ENCODE measurements around the gene MRPL10.

Gene MRPL10

DNA sequence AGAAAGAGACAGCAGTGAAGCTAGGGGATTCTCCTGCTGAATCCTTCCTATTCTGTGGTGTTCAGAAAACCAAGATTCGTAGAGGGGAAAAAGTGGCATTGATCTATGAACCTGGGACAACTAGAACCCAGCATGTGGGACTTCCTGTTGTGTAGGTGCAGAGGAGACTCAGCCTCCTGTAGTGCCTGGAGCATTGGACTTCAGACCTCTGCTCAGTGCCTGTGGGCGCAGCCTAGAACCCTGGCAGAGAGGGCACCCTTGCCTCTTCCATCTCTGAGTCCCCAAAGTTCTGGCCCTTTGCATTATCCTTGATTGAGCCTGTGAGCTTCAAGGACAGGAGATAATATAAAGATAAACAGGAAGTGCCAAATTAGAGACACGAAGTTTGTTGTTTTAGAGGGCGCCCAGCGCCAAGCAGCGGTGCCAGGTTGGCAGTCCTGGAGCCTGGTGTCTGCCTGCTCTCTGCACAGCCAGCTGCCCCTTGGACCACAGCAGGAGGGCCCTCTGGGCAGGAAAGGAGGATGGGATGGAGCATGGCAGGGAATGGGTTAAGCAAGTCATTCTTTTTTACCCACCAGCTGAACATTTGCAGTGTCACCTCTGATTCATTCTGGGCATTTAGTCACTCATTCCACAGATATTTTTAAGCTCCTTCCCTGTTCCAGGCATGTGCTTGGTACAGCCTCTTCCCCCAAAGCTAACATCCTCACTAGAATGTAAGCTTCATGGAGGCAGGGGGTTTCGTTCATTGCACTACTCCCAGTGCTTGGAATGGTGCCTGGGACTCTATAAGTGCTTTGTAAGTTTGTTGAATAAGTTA lies 31.5 kb upstream of the MRPL10 start:
- H3K79me2 ChIP-seq (ENCODE audit: insufficient read depth, low read length), result no peaks in the 10 kb centered on the region
- no peak overlapping the region for H3K4me3 ChIP-seq (ENCODE audit: low read length, poor library complexity, severe bottlenecking)
- no peaks in the 10 kb centered on the region for H3K4me1 ChIP-seq (ENCODE audit: insufficient read depth, low read length, poor library complexity, severe bottlenecking)
- no peaks in the 10 kb centered on the region for H3K9me2 ChIP-seq (replicated peaks; ENCODE audit: low read depth, low read length)
- H4K20me1 ChIP-seq (ENCODE audit: insufficient read depth, low read length, poor library complexity, severe bottlenecking), result no peaks in the 10 kb centered on the region
- no peak for TF ChIP-seq EZH2phosphoT487 (IDR thresholded peaks at IDR 0.05; ENCODE audit: borderline replicate concordance)
- TF ChIP-seq CTCF (conservative IDR thresholded peaks at IDR 0.05; ENCODE audit: low read length), result no peak
- H3K9ac ChIP-seq (ENCODE audit: low read depth, low read length, poor library complexity, severe bottlenecking), result no peak overlapping the region
- no peaks in the 10 kb centered on the region for H3K9me3 ChIP-seq (ENCODE audit: insufficient read depth, low read depth, low read length)
- H3K4me2 ChIP-seq (ENCODE audit: low read depth, low read length, poor library complexity, severe bottlenecking), result no peak overlapping the region
- H3F3A ChIP-seq (ENCODE audit: low read depth), result no peaks in the 10 kb centered on the region
- no peaks in the 10 kb centered on the region for H3K36me3 ChIP-seq (ENCODE audit: insufficient read depth, low read length)
- no peak overlapping the region for H2AFZ ChIP-seq (ENCODE audit: low read length)
- H3K27me3 ChIP-seq (ENCODE audit: insufficient read depth, low read length, poor library complexity, severe bottlenecking), result no peaks in the 10 kb centered on the region

GRCh38 chr17:47860386-47860785 lies 29.0 kb upstream of the MRPL10 start:
- Histone ChIP-seq H3K9me2 (replicated peaks; ENCODE audit: low read depth, low read length) (no peaks in the 10 kb centered on the region), H3K4me1 (ENCODE audit: insufficient read depth, low read length, poor library complexity, severe bottlenecking) (no peaks in the 10 kb centered on the region), H2AFZ (ENCODE audit: low read length) (no peak overlapping the region), H3K79me2 (ENCODE audit: insufficient read depth, low read length) (no peaks in the 10 kb centered on the region), H3K9ac (ENCODE audit: low read depth, low read length, poor library complexity, severe bottlenecking) (no peak overlapping the region), H3K36me3 (ENCODE audit: insufficient read depth, low read length) (no peaks in the 10 kb centered on the region), H3K9me3 (ENCODE audit: insufficient read depth, low read depth, low read length) (no peaks in the 10 kb centered on the region), H3F3A (ENCODE audit: low read depth) (no peaks in the 10 kb centered on the region), H3K4me2 (ENCODE audit: low read depth, low read length, poor library complexity, severe bottlenecking) (no peak overlapping the region), H3K27me3 (ENCODE audit: insufficient read depth, low read length, poor library complexity, severe bottlenecking) (no peaks in the 10 kb centered on the region), H4K20me1 (ENCODE audit: insufficient read depth, low read length, poor library complexity, severe bottlenecking) (no peaks in the 10 kb centered on the region), H3K4me3 (ENCODE audit: low read length, poor library complexity, severe bottlenecking) (no peak overlapping the region)
- no peak for TF ChIP-seq EZH2phosphoT487 (IDR thresholded peaks at IDR 0.05; ENCODE audit: borderline replicate concordance)
- TF ChIP-seq CTCF (conservative IDR thresholded peaks at IDR 0.05; ENCODE audit: low read length), result no peak

GRCh38 chr17:47857551-47858455 lies 26.5 kb upstream of the MRPL10 start:
- no peaks in the 10 kb centered on the region for H3K79me2 ChIP-seq (ENCODE audit: insufficient read depth, low read length)
- H3K9me2 ChIP-seq (replicated peaks; ENCODE audit: low read depth, low read length), result no peaks in the 10 kb centered on the region
- H3K4me3 ChIP-seq (ENCODE audit: low read length, poor library complexity, severe bottlenecking), result no peak overlapping the region
- H2AFZ ChIP-seq (ENCODE audit: low read length), result no peak overlapping the region
- no peaks in the 10 kb centered on the region for H3F3A ChIP-seq (ENCODE audit: low read depth)
- H3K27me3 ChIP-seq (ENCODE audit: insufficient read depth, low read length, poor library complexity, severe bottlenecking), result peaks cover 7% of the 10 kb centered on the region
- TF ChIP-seq CTCF (conservative IDR thresholded peaks at IDR 0.05; ENCODE audit: low read length), result no peak
- TF ChIP-seq EZH2phosphoT487 (IDR thresholded peaks at IDR 0.05; ENCODE audit: borderline replicate concordance), result no peak
- no peak overlapping the region for H3K4me2 ChIP-seq (ENCODE audit: low read depth, low read length, poor library complexity, severe bottlenecking)
- no peaks in the 10 kb centered on the region for H3K9me3 ChIP-seq (ENCODE audit: insufficient read depth, low read depth, low read length)
- no peak overlapping the region for H3K9ac ChIP-seq (ENCODE audit: low read depth, low read length, poor library complexity, severe bottlenecking)
- H3K4me1 ChIP-seq (ENCODE audit: insufficient read depth, low read length, poor library complexity, severe bottlenecking), result no peaks in the 10 kb centered on the region
- no peaks in the 10 kb centered on the region for H4K20me1 ChIP-seq (ENCODE audit: insufficient read depth, low read length, poor library complexity, severe bottlenecking)
- H3K36me3 ChIP-seq (ENCODE audit: insufficient read depth, low read length), result no peaks in the 10 kb centered on the region

Measured in Loucy (cell line).